Fibroblast of mammary gland (primary cell): ENCODE measurements around the gene STX2.
A peak's percentile ranks its signal among the peaks of the same experiment; 100 is the strongest.

Experiments
- DNase-seq: peaks from one replicate; pipeline ENCODE4 v3.0.0-alpha.2; 2010; ENCODE audit warnings: low read depth
- H3K4me3 ChIP-seq: 2 replicates; pipeline ENCODE4 v1.5.1; 2011; ENCODE audit warnings: low read depth, mild to moderate bottlenecking, low read length, moderate library complexity; ENCODE audit not compliant: control insufficient read depth
- TF ChIP-seq, protein P1 (sequence below): conservative IDR thresholded peaks from 2 replicates; pipeline ENCODE4 v1.5.1; 2011; ENCODE audit warnings: low read depth, low read length, inconsistent platforms; ENCODE audit not compliant: control insufficient read depth, insufficient read depth

The STX2 gene

DNA sequence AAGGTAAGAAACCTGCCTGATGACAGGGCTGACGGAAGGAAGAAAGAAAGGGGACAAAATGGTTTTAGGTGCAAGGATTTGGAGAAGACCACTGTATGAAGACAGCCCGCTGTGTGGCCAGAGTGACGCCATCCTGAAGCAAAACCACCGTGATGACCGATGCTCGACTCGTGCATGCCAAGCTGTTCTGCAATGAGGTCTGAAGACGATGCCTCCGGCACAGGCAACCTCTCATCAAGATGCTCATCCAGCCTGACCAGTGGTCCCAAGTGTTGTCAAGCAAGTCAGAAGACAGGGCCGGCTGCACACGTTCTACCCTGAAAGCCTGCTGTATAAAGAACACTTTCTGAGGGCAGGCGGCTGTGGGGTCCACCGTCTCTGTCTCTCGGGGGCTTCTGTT lies 34.8 kb downstream of the STX2 start:
- DNase-seq, result peak; percentile 36
- TF ChIP-seq, protein P1, sequence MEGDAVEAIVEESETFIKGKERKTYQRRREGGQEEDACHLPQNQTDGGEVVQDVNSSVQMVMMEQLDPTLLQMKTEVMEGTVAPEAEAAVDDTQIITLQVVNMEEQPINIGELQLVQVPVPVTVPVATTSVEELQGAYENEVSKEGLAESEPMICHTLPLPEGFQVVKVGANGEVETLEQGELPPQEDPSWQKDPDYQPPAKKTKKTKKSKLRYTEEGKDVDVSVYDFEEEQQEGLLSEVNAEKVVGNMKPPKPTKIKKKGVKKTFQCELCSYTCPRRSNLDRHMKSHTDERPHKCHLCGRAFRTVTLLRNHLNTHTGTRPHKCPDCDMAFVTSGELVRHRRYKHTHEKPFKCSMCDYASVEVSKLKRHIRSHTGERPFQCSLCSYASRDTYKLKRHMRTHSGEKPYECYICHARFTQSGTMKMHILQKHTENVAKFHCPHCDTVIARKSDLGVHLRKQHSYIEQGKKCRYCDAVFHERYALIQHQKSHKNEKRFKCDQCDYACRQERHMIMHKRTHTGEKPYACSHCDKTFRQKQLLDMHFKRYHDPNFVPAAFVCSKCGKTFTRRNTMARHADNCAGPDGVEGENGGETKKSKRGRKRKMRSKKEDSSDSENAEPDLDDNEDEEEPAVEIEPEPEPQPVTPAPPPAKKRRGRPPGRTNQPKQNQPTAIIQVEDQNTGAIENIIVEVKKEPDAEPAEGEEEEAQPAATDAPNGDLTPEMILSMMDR, result no peak
- H3K4me3 ChIP-seq, result no peak overlapping the region

DNA sequence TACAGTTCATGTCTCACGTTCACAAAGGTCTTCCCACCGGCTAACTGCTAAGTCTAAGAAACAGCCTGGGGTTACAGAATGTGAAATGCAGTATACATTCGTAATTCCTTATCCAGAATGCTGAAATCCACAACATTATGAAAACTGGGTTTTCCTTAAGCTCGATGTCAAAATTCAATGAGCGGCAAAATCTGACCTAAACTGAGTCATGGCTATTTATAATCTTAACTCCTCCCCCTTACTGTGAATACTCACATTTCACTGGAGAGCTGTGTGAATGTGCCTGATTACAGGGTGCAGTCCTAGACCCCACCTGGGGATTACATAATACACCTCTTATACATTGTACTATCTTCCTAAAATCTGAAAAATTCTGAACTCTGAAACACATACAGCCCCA lies 35.3 kb downstream of the STX2 start:
- peak; percentile 28 for DNase-seq
- TF ChIP-seq, protein P1, result no peak
- H3K4me3 ChIP-seq, result no peak overlapping the region

DNA sequence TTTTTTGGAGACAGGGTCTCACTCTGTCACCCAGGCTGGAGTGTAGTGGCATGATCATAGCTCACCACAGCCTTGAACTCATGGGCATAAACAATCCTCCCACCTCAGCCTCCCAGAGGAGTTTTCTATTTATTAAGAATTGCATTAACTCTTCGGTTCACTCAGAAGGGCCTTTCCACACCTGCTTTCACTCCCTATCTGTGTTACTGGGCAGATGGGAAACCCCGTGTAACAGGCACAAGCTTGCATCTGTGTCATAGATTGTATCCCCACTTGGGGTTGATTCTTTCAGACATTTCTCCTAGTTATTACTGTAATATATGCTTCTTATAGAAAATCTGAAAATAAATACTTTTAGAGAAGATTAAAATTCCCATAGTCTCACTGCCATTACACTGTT lies 38.7 kb downstream of the STX2 start:
- DNase-seq, result no peak
- no peak overlapping the region for H3K4me3 ChIP-seq
- TF ChIP-seq, protein P1, result no peak

DNA sequence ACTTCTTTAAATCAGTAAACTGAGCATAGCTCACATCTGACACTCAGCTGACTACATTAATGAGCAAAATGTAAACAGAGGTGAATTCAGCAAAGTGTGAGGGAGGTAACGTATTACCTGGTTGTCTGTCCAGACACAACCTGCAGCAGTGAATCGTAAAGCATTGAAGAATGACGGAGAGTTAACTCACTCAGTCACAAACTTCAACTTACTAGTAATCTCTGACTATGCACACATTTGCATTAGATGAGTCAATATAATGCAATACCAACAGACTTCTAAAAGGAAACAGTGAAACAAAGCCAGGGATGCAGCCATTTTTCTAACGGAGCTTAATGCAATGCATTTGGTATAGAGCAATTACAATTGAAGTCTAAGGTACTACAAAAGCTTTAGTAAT lies 40.0 kb downstream of the STX2 start:
- TF ChIP-seq, protein P1, result no peak
- no peak overlapping the region for H3K4me3 ChIP-seq
- DNase-seq, result no peak

DNA sequence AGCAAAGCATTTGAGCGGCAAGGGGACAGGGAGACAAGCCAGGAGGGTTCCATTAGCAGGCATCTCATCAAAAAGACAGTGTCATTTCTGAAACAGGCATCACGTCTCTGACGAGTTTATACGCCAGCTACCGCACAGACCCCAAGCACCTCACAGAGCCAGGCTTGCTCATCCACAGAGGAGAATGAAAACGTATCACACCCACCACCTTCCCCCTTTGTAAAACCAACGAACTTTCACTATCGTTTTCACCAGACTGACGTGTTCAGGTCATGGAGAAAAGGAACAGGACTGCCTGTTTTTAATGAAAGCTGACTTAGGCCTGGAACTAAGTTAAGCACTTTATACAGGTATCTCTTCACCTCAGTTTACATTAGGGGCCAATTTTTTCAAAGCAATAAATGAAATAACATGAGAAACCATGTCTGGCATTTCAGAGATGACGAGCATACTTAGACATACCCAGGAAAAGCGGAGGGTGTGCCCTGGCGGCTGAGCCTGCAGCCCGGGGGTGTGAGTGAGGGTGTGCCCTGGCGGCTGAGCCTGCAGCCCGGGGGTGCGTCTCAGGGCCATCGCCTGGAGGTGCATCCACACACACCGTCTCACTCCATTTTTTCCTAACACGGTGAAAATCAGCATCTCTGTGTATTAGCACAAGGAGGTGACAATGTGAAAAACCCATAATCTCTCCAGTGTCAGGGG lies 41.9 kb downstream of the STX2 start:
- no peak overlapping the region for H3K4me3 ChIP-seq
- no peak for DNase-seq
- TF ChIP-seq, protein P1, result no peak

DNA sequence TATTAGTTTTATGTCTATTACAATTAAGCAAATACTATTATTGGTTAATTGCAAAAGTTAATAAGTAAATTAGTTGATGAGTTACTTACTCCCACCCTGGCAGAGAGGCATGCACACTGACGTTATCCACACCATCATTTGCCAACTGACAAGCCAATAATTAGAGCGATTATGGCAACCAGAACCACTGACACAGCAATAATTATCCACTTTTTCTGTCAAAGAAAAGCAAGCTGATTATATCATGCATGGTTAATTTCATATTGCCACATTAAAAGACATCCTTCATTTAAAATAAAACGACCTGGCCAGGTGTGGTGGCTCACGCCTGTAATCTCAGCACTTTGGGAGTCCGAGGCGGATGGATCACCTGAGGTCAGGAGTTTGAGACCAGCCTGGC lies 43.1 kb downstream of the STX2 start:
- TF ChIP-seq, protein P1, result no peak
- DNase-seq, result no peak
- no peak overlapping the region for H3K4me3 ChIP-seq

DNA sequence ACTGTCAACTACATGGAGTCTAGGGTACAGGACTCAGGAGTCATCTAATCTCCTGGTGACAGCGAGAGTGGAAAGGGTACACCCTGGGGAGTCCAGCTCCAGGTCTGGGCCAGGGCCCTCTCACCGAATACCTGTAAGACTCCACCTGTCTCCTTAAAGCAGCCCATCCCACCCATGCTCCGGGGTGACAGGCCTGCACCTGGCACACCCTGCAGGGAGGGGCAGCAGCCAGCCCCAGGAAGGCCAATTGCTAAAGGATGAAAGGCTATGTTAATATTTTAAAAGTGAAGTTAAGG lies 45.5 kb downstream of the STX2 start:
- TF ChIP-seq, protein P1, result no peak
- no peak overlapping the region for H3K4me3 ChIP-seq
- DNase-seq, result no peak
